ENCODE results near the gene CD2AP. TPM values are rescaled to one million over a fixed set of nuclear protein-coding genes. Genes with fewer than 3 reads are reported as not detected.

The CD2AP gene
- total RNA-seq, 1 donor from 2014 or later, result 29.5 TPM

DNA sequence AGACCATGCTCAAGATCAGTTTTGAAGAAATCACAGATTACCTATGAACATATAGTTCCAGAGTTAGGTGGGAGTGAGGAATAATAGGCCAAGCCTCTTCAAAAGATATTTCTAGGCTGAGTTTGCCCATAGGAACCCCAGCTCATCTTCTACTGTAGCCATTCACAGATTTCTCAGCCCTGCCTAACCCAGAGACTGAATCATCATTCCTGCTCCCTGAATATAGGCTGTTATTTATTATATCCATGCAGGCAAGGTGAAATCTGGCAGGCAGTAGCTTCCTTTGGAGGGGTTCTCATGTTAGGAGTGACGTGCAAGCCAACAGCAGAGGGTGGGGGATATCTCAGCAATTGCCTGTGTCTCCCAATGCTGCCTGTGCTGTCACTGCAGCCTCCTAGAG is 195.2 kb downstream of the CD2AP start:
- H3K9me3 Mint-ChIP-seq, result no peaks in the 10 kb centered on the region

DNA sequence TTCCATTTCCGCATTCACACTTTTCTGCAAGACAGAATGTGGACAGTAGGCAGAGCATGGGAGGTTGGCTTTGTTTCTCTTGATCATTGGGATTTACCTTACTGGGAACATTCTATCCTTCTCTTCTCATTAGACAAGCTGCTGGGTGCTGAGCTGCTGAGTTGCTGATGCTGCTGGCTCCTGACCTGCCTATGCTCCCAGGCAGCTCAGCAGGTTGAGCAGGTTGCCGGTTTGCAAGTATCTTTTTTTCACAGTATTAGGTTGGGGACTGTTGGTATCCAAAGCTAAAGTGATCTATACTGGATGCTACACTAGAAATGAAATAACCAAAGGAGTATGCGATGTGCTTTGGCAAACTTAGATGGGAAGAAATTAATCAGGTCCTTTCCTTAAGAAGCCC is 197.1 kb downstream of the CD2AP start:
- no peak overlapping the region for H3K27ac Mint-ChIP-seq
- TF ChIP-seq, protein P1, sequence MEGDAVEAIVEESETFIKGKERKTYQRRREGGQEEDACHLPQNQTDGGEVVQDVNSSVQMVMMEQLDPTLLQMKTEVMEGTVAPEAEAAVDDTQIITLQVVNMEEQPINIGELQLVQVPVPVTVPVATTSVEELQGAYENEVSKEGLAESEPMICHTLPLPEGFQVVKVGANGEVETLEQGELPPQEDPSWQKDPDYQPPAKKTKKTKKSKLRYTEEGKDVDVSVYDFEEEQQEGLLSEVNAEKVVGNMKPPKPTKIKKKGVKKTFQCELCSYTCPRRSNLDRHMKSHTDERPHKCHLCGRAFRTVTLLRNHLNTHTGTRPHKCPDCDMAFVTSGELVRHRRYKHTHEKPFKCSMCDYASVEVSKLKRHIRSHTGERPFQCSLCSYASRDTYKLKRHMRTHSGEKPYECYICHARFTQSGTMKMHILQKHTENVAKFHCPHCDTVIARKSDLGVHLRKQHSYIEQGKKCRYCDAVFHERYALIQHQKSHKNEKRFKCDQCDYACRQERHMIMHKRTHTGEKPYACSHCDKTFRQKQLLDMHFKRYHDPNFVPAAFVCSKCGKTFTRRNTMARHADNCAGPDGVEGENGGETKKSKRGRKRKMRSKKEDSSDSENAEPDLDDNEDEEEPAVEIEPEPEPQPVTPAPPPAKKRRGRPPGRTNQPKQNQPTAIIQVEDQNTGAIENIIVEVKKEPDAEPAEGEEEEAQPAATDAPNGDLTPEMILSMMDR (conservative IDR thresholded peaks at IDR 0.05), result no peak
- no peaks in the 10 kb centered on the region for H3K9me3 Mint-ChIP-seq
- H3K27me3 Mint-ChIP-seq, result no peaks in the 10 kb centered on the region
- H3K4me1 Mint-ChIP-seq (ENCODE audit: unreplicated experiment), result peaks cover 11% of the 10 kb centered on the region
- no peak overlapping the region for H3K4me3 Mint-ChIP-seq
- no peaks in the 10 kb centered on the region for H3K36me3 Mint-ChIP-seq
- no peak for DNase-seq (ENCODE audit: extremely low spot score, unreplicated experiment)

More for the DNA sequence above, 195.2 kb downstream of the CD2AP start:
- TF ChIP-seq, protein P1 (conservative IDR thresholded peaks at IDR 0.05), result no peak
- no peaks in the 10 kb centered on the region for H3K27me3 Mint-ChIP-seq
- no peak overlapping the region for H3K27ac Mint-ChIP-seq
- no peaks in the 10 kb centered on the region for H3K36me3 Mint-ChIP-seq
- no peak overlapping the region for H3K4me3 Mint-ChIP-seq
- no peak for DNase-seq (ENCODE audit: extremely low spot score, unreplicated experiment)
- peaks cover 18% of the 10 kb centered on the region for H3K4me1 Mint-ChIP-seq (ENCODE audit: unreplicated experiment)

Other genes with a start within 250 kb of the CD2AP start
- gene TNFRSF21, start 167.9 kb upstream of the CD2AP start, total RNA-seq (ENCODE audit: low replicate concordance), result 74.2 and 96.7 TPM in 2 replicates
- gene ADGRF4, start 220.8 kb downstream of the CD2AP start, total RNA-seq (ENCODE audit: low replicate concordance), result 0.87 and 2.3 TPM in 2 replicates